GM10248 (cell line): ENCODE data around the gene CDR2L.

Source experiments
- CTCF ChIA-PET: fragments of 300-600 bp; sonication (Branson Sonifier 250); formaldehyde crosslinking; extraction: SDS; loops from one replicate; lab custom pipeline; 2021; ENCODE audit warnings: antibody characterized with exemption; lab: Yijun Ruan, JAX
- POLR2A ChIA-PET: fragments of 350-650 bp; sonication (Branson Sonifier 250); formaldehyde crosslinking; extraction: SDS; loops from one replicate; lab custom pipeline; 2020; ENCODE audit warnings: antibody characterized with exemption; lab: Yijun Ruan, JAX
- DNase-seq: peaks from one replicate; pipeline ENCODE4 v3.0.0; 2012; ENCODE audit errors: extremely low spot score
- TF ChIP-seq, protein P1 (sequence below): IDR thresholded peaks from 2 replicates; pipeline ENCODE4 v1.5.1; 2012; ENCODE audit warnings: mild to moderate bottlenecking, low read depth; ENCODE audit errors: extremely low read depth, missing control alignments, control extremely low read depth

The CDR2L gene

DNA sequence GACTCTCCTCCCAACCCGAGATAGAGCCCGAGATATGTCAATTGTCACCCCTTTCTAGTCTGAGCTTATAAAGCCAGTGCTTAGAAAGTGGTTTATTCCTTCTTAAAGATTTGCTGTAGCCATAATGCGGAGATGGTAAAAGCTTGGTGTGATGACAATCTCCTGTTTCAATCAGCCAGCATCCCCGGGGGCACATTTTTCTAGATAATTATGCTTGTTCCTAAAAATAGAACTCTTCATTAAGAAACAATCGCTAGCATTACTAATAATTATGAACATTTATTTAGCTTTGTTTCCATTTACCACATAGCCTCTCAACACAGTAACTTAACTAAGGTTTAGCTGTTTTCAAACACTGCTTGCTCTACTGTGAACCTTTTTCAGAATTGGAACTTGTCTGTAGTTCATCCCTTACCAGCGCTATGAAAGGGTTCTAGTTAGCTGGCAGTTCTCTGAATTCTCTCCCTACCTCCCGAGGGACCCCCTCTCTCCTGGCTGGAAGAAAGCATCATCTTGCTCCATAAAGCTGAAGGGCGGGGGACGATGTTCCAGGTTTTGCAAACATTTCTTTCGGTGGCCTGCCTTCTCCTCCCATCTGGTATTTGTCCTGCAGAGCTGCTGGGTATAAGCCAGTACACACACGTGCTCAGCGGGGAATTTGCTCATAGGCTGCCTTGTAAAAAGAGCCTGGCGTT is 24.1 kb downstream of the CDR2L start:
- POLR2A ChIA-PET, result interaction anchor here (0.9 to 2.0 kb wide), 3 partner anchors 20 to 143 kb away, joined by 3 to 5 read pairs (median 5); partner anchors contain the start of gene JPT1
- TF ChIP-seq, protein P1, sequence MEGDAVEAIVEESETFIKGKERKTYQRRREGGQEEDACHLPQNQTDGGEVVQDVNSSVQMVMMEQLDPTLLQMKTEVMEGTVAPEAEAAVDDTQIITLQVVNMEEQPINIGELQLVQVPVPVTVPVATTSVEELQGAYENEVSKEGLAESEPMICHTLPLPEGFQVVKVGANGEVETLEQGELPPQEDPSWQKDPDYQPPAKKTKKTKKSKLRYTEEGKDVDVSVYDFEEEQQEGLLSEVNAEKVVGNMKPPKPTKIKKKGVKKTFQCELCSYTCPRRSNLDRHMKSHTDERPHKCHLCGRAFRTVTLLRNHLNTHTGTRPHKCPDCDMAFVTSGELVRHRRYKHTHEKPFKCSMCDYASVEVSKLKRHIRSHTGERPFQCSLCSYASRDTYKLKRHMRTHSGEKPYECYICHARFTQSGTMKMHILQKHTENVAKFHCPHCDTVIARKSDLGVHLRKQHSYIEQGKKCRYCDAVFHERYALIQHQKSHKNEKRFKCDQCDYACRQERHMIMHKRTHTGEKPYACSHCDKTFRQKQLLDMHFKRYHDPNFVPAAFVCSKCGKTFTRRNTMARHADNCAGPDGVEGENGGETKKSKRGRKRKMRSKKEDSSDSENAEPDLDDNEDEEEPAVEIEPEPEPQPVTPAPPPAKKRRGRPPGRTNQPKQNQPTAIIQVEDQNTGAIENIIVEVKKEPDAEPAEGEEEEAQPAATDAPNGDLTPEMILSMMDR, result no peak
- DNase-seq, result no peak
- CTCF ChIA-PET, result interaction anchor here (0.9 to 12.1 kb wide), 22 partner anchors 10 to 191 kb away, joined by 3 to 138 read pairs (median 6); partner anchors contain the start of gene NT5C

DNA sequence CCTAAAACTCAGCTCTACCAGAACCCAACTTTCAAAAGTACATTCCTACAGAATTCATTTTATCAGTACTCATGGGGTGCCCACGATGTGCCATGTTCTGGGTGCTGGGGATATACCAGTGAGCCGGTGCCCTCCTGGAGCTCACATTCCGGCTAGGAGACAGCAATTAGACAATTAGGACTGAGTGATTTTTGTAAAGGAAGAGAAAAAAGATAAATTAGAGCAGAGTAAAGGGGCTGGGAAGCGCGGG is 24.6 kb downstream of the CDR2L start:
- DNase-seq, result no peak
- CTCF ChIA-PET, result interaction anchor here (1.1 to 12.1 kb wide), 21 partner anchors 10 to 191 kb away, joined by 3 to 138 read pairs (median 7); partner anchors contain the start of gene NT5C

DNA sequence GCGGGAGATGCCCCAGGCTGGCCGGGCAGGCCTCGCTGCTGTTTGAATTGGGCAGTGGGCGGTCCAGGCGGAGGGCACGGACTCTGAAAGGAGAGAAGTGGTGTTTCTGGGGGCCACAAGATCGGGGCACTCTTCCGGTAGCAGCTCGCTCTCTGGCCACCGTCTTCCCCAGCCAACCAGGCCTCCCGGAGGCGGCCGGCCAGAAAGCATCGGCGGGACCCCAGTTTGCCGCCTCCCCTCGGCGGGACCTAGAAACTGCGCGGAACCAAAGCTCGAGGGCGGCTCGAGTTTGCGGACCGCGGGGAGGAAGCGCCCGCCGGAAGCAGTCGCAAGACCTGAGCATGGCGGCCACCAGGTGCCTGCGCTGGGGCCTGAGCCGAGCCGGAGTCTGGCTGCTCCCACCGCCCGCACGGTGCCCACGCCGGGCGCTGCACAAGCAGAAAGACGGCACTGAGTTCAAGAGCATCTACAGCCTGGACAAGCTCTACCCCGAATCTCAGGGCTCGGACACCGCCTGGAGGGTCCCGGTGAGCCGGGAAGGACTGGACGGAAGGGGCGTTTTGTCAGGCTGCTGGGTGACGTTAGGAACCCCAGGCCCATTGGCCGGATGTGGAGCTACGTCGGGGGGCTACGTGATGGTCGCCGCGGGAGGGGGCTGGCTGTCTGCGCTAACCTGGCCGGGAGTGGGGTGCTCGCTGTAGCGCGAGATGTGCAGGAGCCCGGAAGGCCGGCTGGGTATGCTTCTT is 25.1 kb downstream of the CDR2L start, which contains the start of gene MRPL58:
MRPL58 (plus strand) TSS at position 325 of the 746 bp plus-strand sequence; CDS start at position 342, 17 bp downstream.
- TF ChIP-seq, protein P1, result peak; percentile 39
- DNase-seq, result peak; percentile 94
- ChIA-PET CTCF (interaction anchor here (0.8 to 12.1 kb wide), 26 partner anchors 10 to 258 kb away, joined by 3 to 138 read pairs (median 6); partner anchors contain the start of genes HID1, MIF4GD and NT5C), POLR2A (interaction anchor here (0.9 to 2.0 kb wide), 4 partner anchors 19 to 142 kb away, joined by 3 to 5 read pairs (median 4); partner anchors contain the start of gene JPT1)

More for the DNA sequence above, 24.6 kb downstream of the CDR2L start:
- TF ChIP-seq, protein P1, result no peak
- POLR2A ChIA-PET, result interaction anchor here (0.9 to 2.0 kb wide), 3 partner anchors 19 to 142 kb away, joined by 3 to 5 read pairs (median 5); partner anchors contain the start of gene JPT1

DNA sequence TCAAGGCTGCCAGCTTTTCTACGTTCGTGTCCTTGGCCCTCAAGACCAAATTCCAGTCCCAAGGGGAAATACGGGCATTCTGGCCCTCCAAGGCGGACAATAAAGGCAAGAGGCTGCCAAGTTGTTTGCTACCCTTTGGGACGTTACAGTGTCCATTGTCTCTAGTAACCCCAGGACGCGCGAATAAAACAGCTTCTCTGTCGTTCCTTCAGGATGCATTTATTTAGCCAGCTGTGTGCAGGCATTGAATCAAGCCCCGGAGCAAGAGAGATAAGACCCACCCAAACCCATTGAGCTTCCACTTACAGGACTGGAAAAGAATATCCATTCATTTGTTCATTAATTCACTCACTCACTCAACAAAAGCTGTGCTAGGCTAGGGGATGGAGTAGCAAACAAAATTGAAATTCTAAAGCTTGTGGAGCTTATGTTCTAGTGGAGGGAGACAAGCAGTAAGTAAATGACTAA is 25.7 kb downstream of the CDR2L start:
- ChIA-PET CTCF (interaction anchor here (0.8 to 12.1 kb wide), 22 partner anchors 9 to 258 kb away, joined by 3 to 138 read pairs (median 6); partner anchors contain the start of genes HID1, MIF4GD and NT5C), POLR2A (interaction anchor here (0.9 to 2.0 kb wide), 3 partner anchors 18 to 141 kb away, joined by 4 to 5 read pairs (median 5); partner anchors contain the start of gene JPT1)
- DNase-seq, result no peak
- TF ChIP-seq, protein P1, result no peak

DNA sequence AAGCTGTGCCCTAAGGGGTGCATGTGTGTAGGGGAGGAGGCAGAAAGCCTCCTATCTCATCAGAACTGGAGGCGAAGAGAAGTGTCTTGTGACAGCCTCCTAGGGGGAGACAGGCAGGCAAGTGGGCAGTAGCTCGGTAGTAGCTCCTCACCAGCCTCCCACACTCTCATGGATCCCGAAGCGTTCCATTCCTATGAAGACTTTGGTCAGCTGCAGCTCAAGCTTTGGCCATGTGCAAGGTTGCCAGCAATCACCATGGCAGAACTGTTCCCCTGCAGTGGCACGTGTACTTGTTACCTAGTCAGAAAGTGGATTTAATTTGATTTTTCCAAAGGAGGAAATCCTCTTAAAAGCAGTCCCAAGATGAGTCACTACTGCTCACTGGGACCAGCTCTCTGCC is 31.7 kb downstream of the CDR2L start:
- TF ChIP-seq, protein P1, result no peak
- CTCF ChIA-PET, result interaction anchor here (1.1 to 2.2 kb wide), 4 partner anchors 12 to 95 kb away, joined by 3 to 7 read pairs (median 5); no protein-coding TSS in a partner anchor
- no peak for DNase-seq
- POLR2A ChIA-PET, result interaction anchor here (0.7 to 1.2 kb wide), 2 partner anchors 13 to 146 kb away, joined by 3 to 5 read pairs; no protein-coding TSS in a partner anchor
